T-helper 22 cell (primary cell): ENCODE data around the gene LY6G6D.

Source experiments
- DNase-seq: peaks from one replicate; pipeline ENCODE4 v3.0.0-alpha.2; 2020; ENCODE audit warnings: low read depth

Gene LY6G6D

DNA sequence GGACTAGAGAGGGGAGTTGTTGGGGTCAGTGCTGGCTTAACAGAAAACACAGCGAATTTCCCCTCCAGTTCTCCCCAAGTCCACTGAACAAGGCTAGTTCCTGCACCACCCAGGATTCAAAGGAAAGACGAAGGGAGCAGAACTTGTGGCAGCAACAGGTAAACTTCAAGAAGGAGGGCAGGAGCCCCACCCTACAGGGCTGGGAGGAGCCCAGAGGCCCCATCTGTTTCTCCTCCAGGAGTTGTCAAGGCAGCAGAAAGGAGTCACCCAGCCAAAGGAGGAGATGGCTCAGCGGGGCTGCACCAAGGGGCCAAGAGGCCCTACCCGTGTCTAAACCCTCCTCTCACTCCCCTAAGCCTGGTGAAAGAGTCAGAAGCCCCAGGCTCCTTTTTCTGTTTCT lies 49.0 kb downstream of the LY6G6D start:
- no peak for DNase-seq

- no peak for DNase-seq
These were observed 50.4 kb downstream of the LY6G6D start for GRCh38 chr6:31765559-31765909.

GRCh38 chr6:31765910-31766794 lies 51.0 kb downstream of the LY6G6D start:
- no peak for DNase-seq

DNA sequence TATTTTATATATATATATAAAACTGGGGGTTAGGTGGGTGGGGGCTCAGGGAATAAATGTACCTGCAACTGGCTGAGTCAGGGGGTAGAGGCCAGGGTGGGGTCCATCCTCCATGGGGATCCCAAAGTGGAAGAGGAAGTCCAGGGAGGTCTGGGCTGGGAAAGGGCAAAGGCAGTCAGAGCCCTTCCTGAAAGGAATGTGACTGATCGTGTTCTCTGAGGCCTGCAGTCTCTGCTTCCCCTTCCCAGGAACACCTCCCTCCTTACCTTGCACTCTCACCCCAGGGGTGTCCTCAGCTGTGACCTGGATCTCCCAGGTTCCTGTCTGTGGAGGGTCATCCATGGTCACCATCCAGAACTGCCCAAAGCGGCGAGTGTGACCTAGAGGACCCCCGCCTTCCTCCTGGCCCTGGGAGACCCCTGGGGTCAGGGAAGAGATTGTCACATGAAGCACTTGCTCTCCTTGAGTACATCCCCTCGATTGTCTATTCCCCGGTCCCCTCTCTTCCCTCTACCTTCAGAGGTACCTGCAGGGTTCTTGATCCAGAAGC lies 52.0 kb downstream of the LY6G6D start:
- no peak for DNase-seq
